Left colon (tissue), 2 donors: Measurements from ENCODE around the gene VLDLR. TPM values are rescaled to one million over a fixed set of nuclear protein-coding genes. Genes with fewer than 3 reads are reported as not detected.

Experiments
- ATAC-seq: fragments of 200-7000 bp; cut with Tn5 transposase; one replicate; pipeline ENCODE4 v1.9.1; 2020; ENCODE audit warnings: mild to moderate bottlenecking, moderate library complexity
- DNase-seq, 2 donors: peaks; one replicate each; pipeline ENCODE4 v3.0.0-alpha.2; 2020
- intact Hi-C, 2 donors: fragments of 100-400 bp; cut with DNase I in 1 of 2; cut with micrococcal nuclease in 1 of 2; formaldehyde crosslinking; loops; one replicate each; pipeline versions ENCODE4 v1.11.2 to v1.14.0; 2022; cut with DNase I, micrococcal nuclease
- total RNA-seq, 2 donors: library from RNA; stranded (reverse); fragmentation: NEBNext Ultra II Directional; extraction: Animal tissue kit (Norgen Biotek cat#: 25700); gene quantifications; one replicate each; pipeline ENCODE4 v1.2.1, GENCODE V29; 2021
- donor health status: DM: no; HTN: no; CAD: no.
- donor health status: DM: yes; HTN: yes; CAD: no.

Gene VLDLR
- total RNA-seq, 2 donors from 2014 or later, result 9.6 to 22.6 TPM

- intact Hi-C loops, result no loop called here
- ATAC-seq (no peak), DNase-seq (no peak)
These were observed 4.8 kb upstream of the VLDLR start for GRCh38 chr9:2616692-2617377.

GRCh38 chr9:2618289-2618688, 3.3 kb upstream of the VLDLR start:
- no peak for DNase-seq
- intact Hi-C loops, result no loop called here

GRCh38 chr9:2620919-2621721, 467 bp upstream of the VLDLR start:
- intact Hi-C loops, result no loop called here
- peak; percentile 81 to 83 for DNase-seq
- peak; percentile 83 for ATAC-seq

More at GRCh38 chr9:2618289-2618688, 3.3 kb upstream of the VLDLR start:
- ATAC-seq, result no peak

- ATAC-seq (peak; percentile 55), DNase-seq (peak in 1 of 2 donors; percentile 39)
- intact Hi-C loops, result no loop called here
These were observed 1.1 kb downstream of the VLDLR start for GRCh38 chr9:2622461-2623287.

DNA sequence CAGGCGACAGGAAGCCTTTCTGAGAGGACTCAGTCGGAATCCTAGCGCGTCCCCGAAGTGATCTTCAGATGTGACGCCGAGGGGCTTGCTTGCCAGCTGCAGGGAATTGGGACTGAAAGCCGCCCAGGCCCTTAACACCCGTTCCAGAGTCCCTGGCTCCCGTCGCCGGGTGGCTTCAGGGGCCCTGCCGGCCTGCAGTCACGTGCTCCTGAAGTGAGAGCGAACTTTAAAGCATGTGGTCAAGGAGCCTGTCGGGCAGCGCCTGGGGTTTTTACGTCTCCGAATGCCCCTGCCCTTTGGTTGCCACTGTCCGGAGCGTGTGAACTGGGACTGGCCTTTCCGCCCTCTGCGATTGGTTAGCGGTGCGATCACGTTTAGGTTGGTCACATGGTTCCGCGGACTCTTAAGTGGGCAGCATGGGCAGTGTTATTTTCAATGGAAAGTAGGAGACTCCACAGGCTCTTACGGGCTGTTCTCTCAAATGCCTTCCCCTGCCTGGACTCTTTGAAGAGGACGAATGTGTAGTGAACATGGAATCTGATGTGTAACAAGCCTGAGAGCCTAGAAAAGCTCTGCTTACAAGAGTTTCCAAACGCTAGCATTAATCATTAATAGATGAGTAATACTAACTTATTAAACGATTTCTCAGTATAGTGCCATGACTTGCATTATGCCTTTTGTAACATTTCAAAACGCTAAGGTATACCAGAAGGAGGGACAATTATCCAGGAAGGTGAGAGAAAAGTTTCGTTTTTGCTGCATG, 1.9 kb downstream of the VLDLR start:
- DNase-seq (peak; percentile 20 to 26), ATAC-seq (no peak)
- intact Hi-C loops, result no loop called here

GRCh38 chr9:2624051-2624682, 2.6 kb downstream of the VLDLR start:
- DNase-seq (no peak), ATAC-seq (no peak)
- intact Hi-C loops, result no loop called here

DNA sequence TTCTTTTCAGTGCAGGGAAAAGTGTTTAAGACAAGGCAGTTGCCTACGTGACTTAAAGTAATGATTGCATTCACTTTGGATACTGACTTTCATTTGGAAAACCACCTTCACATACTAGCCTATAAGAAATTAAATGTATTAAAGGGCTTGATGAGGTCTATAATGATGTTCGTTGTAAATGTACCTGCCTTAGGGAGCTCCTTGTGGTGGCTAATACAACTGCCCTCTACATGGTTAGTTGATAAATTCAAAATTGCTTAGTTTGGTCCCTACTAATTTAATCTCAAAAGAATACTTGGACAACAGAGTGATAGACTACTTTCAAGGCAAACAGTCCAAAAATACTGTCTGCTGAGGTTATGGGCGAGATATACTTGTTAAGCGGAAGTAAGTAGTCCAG, 3.8 kb downstream of the VLDLR start:
- ATAC-seq, result no peak
- intact Hi-C loops, result no loop called here
- no peak for DNase-seq

DNA sequence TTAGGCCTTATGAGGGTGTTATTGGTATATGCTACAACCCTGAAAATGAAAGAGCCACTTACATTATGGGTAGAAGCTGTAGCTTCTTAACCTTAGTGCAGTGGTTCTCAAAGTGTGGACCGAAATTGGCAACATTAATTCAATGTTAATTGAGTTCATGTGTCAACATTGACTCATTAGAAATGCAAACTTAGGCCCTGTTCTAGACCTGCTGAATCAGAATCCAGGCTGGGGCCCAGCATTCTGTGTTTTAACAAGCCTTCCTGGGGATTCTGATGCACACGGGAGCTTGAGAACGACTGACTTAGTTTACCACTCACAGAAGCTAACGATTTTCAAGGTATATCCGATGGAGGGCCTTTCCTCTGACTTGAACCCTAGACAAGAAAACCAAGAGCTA, 7.3 kb downstream of the VLDLR start:
- ATAC-seq, result no peak
- no peak for DNase-seq
- intact Hi-C loops, result no loop called here

- DNase-seq (no peak), ATAC-seq (no peak)
- intact Hi-C loops, result no loop called here
These were observed 8.6 kb downstream of the VLDLR start for GRCh38 chr9:2630158-2630557.

DNA sequence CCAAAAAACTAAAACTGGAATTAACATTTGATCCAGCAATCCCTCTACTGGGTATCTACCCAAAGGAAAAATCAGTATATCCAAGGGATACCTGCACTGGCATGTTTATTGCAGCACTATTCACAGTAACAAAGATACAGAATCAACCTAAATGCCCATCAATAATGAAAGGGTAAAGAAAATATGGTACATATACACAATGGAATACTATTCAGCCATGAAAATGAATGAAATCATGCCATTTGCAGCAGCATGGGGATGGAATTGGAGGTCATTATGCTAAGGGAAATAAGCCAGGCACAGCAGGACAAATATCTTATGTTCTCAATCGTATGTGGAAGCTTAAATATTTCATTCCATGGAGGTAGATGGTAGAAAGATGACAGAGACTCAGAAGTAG, 9.7 kb downstream of the VLDLR start:
- intact Hi-C loops, result no loop called here
- DNase-seq (no peak), ATAC-seq (no peak)

GRCh38 chr9:2634153-2634552, 12.6 kb downstream of the VLDLR start:
- ATAC-seq (no peak), DNase-seq (no peak)
- intact Hi-C loops, result no loop called here

DNA sequence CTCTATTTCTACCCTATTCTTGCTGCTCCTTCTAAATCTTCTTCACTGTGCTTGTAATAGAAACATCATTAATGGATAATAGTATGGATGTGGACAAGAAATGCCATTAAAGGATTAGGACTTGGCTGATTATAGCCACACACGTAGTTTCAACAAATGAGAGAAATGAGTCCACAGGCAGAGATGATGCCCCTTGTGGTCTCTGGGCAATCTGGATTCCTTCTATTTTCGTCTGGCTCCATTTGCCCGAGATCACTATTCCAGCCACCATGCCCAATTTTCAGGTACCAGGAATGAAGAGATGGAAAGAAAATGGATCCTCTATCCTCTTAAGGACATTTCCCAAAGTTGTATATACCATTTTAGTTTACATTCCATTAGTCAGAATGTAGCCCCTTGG, 13.2 kb downstream of the VLDLR start:
- ATAC-seq (no peak), DNase-seq (no peak)
- intact Hi-C loops, result no loop called here

DNA sequence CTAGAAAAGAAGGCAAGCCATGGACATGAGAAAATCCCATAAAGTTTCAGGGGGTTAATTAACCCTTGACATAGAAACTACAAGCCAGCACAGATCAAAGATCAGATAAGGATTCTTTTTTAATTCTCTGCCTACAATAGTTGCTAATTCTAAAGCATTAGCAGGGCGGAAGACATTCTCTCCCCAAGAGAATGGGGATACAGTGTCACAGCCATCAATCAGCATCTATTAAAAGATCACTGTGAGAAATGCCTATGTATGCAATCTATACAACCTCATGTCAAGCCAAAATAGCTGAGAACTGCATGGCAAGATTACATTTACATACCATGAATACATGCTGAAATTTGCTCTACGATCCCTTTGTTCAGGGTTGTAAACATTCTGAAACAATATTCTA, 14.3 kb downstream of the VLDLR start:
- no peak for DNase-seq
- ATAC-seq, result no peak
- intact Hi-C loops, result no loop called here

DNA sequence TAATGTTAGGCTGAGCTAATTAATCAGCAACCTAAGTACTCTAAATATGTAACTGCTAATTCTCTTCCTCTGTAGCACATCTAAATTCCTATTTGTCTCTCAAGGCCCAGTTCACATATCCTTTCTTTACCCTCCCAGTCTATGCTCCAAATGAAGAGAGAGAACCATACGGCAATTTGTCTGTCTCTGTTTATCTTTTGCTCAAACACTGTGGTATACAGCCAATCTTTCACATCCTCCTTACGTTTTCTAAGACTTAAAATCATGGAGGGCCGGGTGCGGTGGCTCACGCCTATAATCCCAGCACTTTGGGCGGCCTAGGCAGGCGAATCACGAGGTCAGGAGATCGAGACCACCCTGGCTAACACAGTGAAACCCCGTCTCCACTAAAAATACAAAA, 15.8 kb downstream of the VLDLR start:
- no peak for ATAC-seq
- intact Hi-C loops, result no loop called here

DNA sequence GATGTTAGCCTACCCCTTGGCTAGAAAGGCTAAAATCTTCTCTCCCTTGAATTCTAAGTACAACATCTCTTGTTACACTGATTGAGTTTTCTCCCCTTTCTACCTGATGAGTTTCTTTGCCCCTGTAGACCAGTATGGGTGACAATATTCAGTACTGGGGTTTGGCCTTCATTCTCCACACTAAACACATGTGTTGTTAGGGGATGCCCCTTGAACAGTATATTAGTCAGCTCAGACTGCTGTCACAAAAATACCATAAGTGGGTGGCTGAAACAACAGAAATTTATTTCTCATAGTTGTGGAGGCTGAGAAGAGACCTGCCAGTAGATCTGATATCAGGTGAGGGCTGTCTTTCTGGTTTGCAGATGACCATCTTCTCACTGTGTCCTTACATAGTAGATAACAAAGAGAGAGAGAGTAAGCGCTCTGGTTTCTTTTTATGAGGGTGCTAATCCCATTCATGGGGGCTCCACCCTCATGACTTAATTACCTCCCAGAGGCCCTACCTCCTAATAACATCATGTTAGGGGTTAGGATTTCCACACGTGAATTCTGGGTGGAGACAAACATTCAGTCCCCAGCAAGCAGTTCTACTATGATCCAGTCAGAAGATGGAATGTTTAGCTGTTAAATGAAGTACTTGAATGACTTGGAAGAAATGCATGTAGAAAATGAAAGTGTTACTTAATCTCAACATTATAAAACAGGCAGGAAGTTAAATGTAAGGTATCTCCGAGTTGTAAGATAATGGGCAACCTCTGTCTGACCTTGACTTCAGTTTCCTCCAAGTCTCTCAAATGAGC, 17.5 kb downstream of the VLDLR start:
- intact Hi-C loops, result no loop called here

More for the DNA sequence above, 15.8 kb downstream of the VLDLR start:
- DNase-seq, result no peak

DNA sequence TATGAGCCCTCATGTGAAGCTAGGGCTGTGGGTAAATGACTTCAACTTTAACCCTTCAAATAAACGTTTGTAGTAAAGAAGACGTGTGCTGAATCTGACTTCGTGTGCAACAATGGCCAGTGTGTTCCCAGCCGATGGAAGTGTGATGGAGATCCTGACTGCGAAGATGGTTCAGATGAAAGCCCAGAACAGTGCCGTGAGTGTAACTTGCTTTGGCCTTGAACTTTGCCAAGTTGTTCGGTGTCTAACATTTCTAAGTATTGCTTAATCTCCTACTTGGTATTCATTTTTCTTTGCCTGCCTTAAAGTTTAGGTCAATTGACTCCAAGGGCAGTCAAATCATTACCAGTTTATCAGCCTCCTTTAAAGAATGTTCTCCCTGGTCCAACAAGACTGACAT, 18.2 kb downstream of the VLDLR start:
- ATAC-seq, result no peak
- no peak for DNase-seq
- intact Hi-C loops, result no loop called here

More for the DNA sequence above, 17.5 kb downstream of the VLDLR start:
- ATAC-seq, result no peak
- no peak for DNase-seq

DNA sequence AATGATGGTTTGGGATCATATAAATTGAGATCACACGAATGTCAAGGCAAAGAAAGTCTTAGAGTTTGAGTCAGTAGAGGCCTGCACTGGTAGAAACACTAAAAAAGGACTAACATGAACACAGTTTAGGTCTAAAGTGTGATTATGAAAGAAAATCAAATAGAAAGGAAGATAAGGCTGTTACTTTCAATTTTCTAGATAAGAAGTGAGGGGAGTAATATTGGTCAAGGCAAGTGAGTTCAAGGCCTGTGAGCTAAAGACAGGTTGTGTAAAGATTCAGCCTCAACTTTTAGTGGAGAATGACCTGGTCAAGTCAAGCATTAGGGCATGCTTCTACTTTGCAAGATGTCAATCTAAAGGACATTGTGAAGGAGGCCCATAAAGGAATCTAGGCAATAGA, 19.0 kb downstream of the VLDLR start:
- intact Hi-C loops, result no loop called here
- DNase-seq (no peak), ATAC-seq (no peak)

DNA sequence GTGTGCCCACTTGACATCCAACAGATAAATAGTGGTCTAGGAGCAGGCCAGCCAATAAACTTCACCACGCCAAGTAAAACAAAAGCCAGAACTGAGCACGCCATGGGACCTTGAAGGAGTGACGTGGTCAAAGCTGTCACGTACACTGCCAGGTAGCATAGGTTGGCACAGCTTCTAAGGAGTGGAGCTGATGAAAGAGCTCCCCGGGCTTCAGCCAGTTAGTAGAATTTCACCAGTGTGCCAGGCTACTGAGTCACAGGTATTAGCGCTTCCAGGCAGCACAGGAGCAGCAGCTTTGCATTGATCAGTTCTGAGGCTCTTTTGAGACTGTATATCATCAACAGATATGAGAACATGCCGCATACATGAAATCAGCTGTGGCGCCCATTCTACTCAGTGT, 19.4 kb downstream of the VLDLR start:
- intact Hi-C loops, result no loop called here
- no peak for ATAC-seq

More for the DNA sequence above, 19.4 kb downstream of the VLDLR start:
- DNase-seq, result no peak
